ENCODE results near the gene GOLIM4. TPM values are rescaled to one million over a fixed set of nuclear protein-coding genes. Genes with fewer than 3 reads are reported as not detected.
"Not testable (repeated sequence)": the region's sequence is repeated elsewhere in the genome, so short reads cannot be mapped to it uniquely, and the experiment has no call there.

GOLIM4 gene
- total RNA-seq: 46.3 to 67.1 TPM (median 47.6 TPM) in 3 replicates
- long read RNA-seq, full-length matches to known transcripts: 50 of 114 reads
- long read RNA-seq, partial matches to known transcripts: 7 of 114 reads
- long read RNA-seq, other reads (novel, unspliced or antisense): 57 of 114 reads

- Mint-ChIP-seq H3K4me1 (ENCODE audit: low read depth) (peaks cover 40% of the 10 kb centered on the region), H3K36me3 (ENCODE audit: low read depth) (no peaks in the 10 kb centered on the region), H3K4me3 (ENCODE audit: unreplicated experiment) (peak within 1 kb of the TSS; percentile 84), H3K9me3 (ENCODE audit: low read depth) (no peaks in the 10 kb centered on the region), H3K27ac (ENCODE audit: unreplicated experiment) (peak within 1 kb of the TSS; percentile 89), H3K27me3 (ENCODE audit: low read depth) (peaks cover under 1% of the 10 kb centered on the region)
- peak; percentile 100 for DNase-seq (ENCODE audit: low spot score)
- TF ChIP-seq CTCF (IDR thresholded peaks at IDR 0.05): peak; percentile 45
Measured at GRCh38 chr3:168095611-168096209, at the start of gene GOLIM4. TSS of gene GOLIM4 (minus strand) at chr3:168095924. CDS start at chr3:168095285, 639 bp downstream.

GRCh38 chr3:168141405-168141998, 45.8 kb upstream of the GOLIM4 start:
- no peak overlapping the region for H3K27ac Mint-ChIP-seq (ENCODE audit: unreplicated experiment)

GRCh38 chr3:168139947-168140346, 44.2 kb upstream of the GOLIM4 start:
- Mint-ChIP-seq H3K27ac (ENCODE audit: unreplicated experiment) (no peak overlapping the region), H3K4me1 (ENCODE audit: low read depth) (no peaks in the 10 kb centered on the region), H3K27me3 (ENCODE audit: low read depth) (no peaks in the 10 kb centered on the region), H3K4me3 (ENCODE audit: unreplicated experiment) (no peak overlapping the region), H3K36me3 (ENCODE audit: low read depth) (no peaks in the 10 kb centered on the region), H3K9me3 (ENCODE audit: low read depth) (peaks cover 3% of the 10 kb centered on the region)
- no peak for TF ChIP-seq CTCF (IDR thresholded peaks at IDR 0.05)
- no peak for DNase-seq (ENCODE audit: low spot score)

More at GRCh38 chr3:168141405-168141998, 45.8 kb upstream of the GOLIM4 start:
- TF ChIP-seq CTCF (IDR thresholded peaks at IDR 0.05): no peak
- H3K9me3 Mint-ChIP-seq (ENCODE audit: low read depth): peaks cover 3% of the 10 kb centered on the region
- H3K27me3 Mint-ChIP-seq (ENCODE audit: low read depth): peaks cover 2% of the 10 kb centered on the region
- H3K4me3 Mint-ChIP-seq (ENCODE audit: unreplicated experiment): no peak overlapping the region
- no peaks in the 10 kb centered on the region for H3K36me3 Mint-ChIP-seq (ENCODE audit: low read depth)
- DNase-seq (ENCODE audit: low spot score): no peak
- no peaks in the 10 kb centered on the region for H3K4me1 Mint-ChIP-seq (ENCODE audit: low read depth)

- Mint-ChIP-seq H3K4me1 (ENCODE audit: low read depth) (no peaks in the 10 kb centered on the region), H3K9me3 (ENCODE audit: low read depth) (no peaks in the 10 kb centered on the region), H3K36me3 (ENCODE audit: low read depth) (no peaks in the 10 kb centered on the region), H3K4me3 (ENCODE audit: unreplicated experiment) (no peak overlapping the region), H3K27ac (ENCODE audit: unreplicated experiment) (no peak overlapping the region), H3K27me3 (ENCODE audit: low read depth) (no peaks in the 10 kb centered on the region)
- TF ChIP-seq CTCF (IDR thresholded peaks at IDR 0.05): no peak
- no peak for DNase-seq (ENCODE audit: low spot score)
Measured at GRCh38 chr3:168138421-168138820, 42.7 kb upstream of the GOLIM4 start.

GRCh38 chr3:168134931-168135330, 39.2 kb upstream of the GOLIM4 start:
- H3K9me3 Mint-ChIP-seq (ENCODE audit: low read depth): no peaks in the 10 kb centered on the region
- TF ChIP-seq CTCF (IDR thresholded peaks at IDR 0.05): no peak
- no peaks in the 10 kb centered on the region for H3K4me1 Mint-ChIP-seq (ENCODE audit: low read depth)
- no peak overlapping the region for H3K27ac Mint-ChIP-seq (ENCODE audit: unreplicated experiment)
- H3K4me3 Mint-ChIP-seq (ENCODE audit: unreplicated experiment): no peak overlapping the region
- DNase-seq (ENCODE audit: low spot score): no peak
- no peaks in the 10 kb centered on the region for H3K36me3 Mint-ChIP-seq (ENCODE audit: low read depth)
- peaks cover 18% of the 10 kb centered on the region for H3K27me3 Mint-ChIP-seq (ENCODE audit: low read depth)

- not testable (repeated sequence) for H3K4me3 Mint-ChIP-seq (ENCODE audit: unreplicated experiment); H3K36me3 Mint-ChIP-seq (ENCODE audit: low read depth); DNase-seq (ENCODE audit: low spot score); H3K4me1 Mint-ChIP-seq (ENCODE audit: low read depth); H3K27ac Mint-ChIP-seq (ENCODE audit: unreplicated experiment)
- peaks cover 20% of the 10 kb centered on the region for H3K27me3 Mint-ChIP-seq (ENCODE audit: low read depth)
- peaks cover 16% of the 10 kb centered on the region for H3K9me3 Mint-ChIP-seq (ENCODE audit: low read depth)
Measured at GRCh38 chr3:168130250-168130649, 34.5 kb upstream of the GOLIM4 start.

GRCh38 chr3:168128463-168128862, 32.7 kb upstream of the GOLIM4 start:
- Mint-ChIP-seq H3K27me3 (ENCODE audit: low read depth) (peaks cover 22% of the 10 kb centered on the region), H3K9me3 (ENCODE audit: low read depth) (peaks cover 16% of the 10 kb centered on the region)
- not testable (repeated sequence) for H3K36me3 Mint-ChIP-seq (ENCODE audit: low read depth); H3K4me1 Mint-ChIP-seq (ENCODE audit: low read depth); DNase-seq (ENCODE audit: low spot score); H3K4me3 Mint-ChIP-seq (ENCODE audit: unreplicated experiment); H3K27ac Mint-ChIP-seq (ENCODE audit: unreplicated experiment)

All from chondrocyte (in vitro differentiated cells).